Karpas-422 (cell line): ENCODE measurements around the gene BTBD7. TPM values are rescaled to one million over a fixed set of nuclear protein-coding genes. Genes with fewer than 3 reads are reported as not detected.
A peak's percentile ranks its signal among the peaks of the same experiment; 100 is the strongest.

Experiments
- DNase-seq: peaks from one replicate; pipeline ENCODE4 v3.0.0-alpha.2; 2015
- H2AFZ ChIP-seq: fragments of 200-600 bp; sonication (generic); 2 replicates; pipeline ENCODE4 v1.6.1; 2014; ENCODE audit warnings: antibody characterized with exemption, low read length, mixed read lengths
- H3K27ac ChIP-seq: fragments of 200-600 bp; sonication (generic); 2 replicates; pipeline ENCODE4 v1.5.1; 2014; ENCODE audit warnings: mild to moderate bottlenecking, low read length, moderate library complexity
- H3K27me3 ChIP-seq: fragments of 200-600 bp; sonication (generic); 2 replicates; pipeline ENCODE4 v1.6.1; 2014; ENCODE audit warnings: low read length, mixed read lengths
- H3K36me3 ChIP-seq: fragments of 200-600 bp; sonication (generic); 2 replicates; pipeline ENCODE4 v1.6.1; 2014; ENCODE audit warnings: low read length, mixed read lengths; ENCODE audit not compliant: insufficient read depth
- H3K4me1 ChIP-seq: fragments of 200-600 bp; sonication (generic); 2 replicates; pipeline ENCODE4 v1.6.1; 2014; ENCODE audit warnings: mild to moderate bottlenecking, low read length, mixed read lengths
- H3K4me2 ChIP-seq: fragments of 200-600 bp; sonication (generic); 2 replicates; pipeline ENCODE4 v1.6.1; 2014; ENCODE audit warnings: low read length, low read depth, mild to moderate bottlenecking; ENCODE audit not compliant: poor library complexity, severe bottlenecking
- H3K4me3 ChIP-seq: fragments of 200-600 bp; sonication (generic); 2 replicates; pipeline ENCODE4 v1.5.1; 2014; ENCODE audit warnings: mild to moderate bottlenecking, antibody characterized with exemption, low read length, mixed read lengths
- H3K79me2 ChIP-seq: fragments of 200-600 bp; sonication (generic); 2 replicates; pipeline ENCODE4 v1.6.1; 2014; ENCODE audit warnings: mild to moderate bottlenecking, low read length, mixed read lengths
- H3K9ac ChIP-seq: fragments of 200-600 bp; sonication (generic); 2 replicates; pipeline ENCODE4 v1.6.0; 2014; ENCODE audit warnings: low read length
- H3K9me2 ChIP-seq: fragments of 200-600 bp; sonication (generic), shearing (Covaris generic); replicated peaks from 2 replicates; pipeline ENCODE4 v1.6.0; 2014; ENCODE audit warnings: mild to moderate bottlenecking, low read length, moderate library complexity; ENCODE audit not compliant: insufficient read depth
- H3K9me3 ChIP-seq: fragments of 300-700, 200-600 bp; sonication (generic); 2 replicates; pipeline ENCODE4 v1.6.1; 2014; ENCODE audit warnings: low read length, mixed read lengths
- H4K20me1 ChIP-seq: fragments of 200-600 bp; sonication (generic); 2 replicates; pipeline ENCODE4 v1.6.1; 2014; ENCODE audit warnings: mild to moderate bottlenecking, antibody characterized with exemption, low read length, low read depth; ENCODE audit not compliant: insufficient read depth
- total RNA-seq: library from RNA; depleted of rRNA; stranded (reverse); fragments of >200 nt; shearing (Covaris generic); gene quantifications from 2 replicates; pipeline ENCODE4 v1.2.3, GENCODE V29; 2014; ENCODE audit warnings: low replicate concordance

Gene BTBD7
- total RNA-seq, 1 experiment from 2014 or later: 27.4 TPM

GRCh38 chr14:93347850-93348249 is 15.0 kb upstream of the BTBD7 start:
- Histone ChIP-seq H3K27me3 (no peaks in the 10 kb centered on the region; the same call in 1 of the 2 replicates), H3K36me3 (no peaks in the 10 kb centered on the region), H3K4me2 (no peak overlapping the region), H3K4me1 (no peaks in the 10 kb centered on the region), H4K20me1 (no peaks in the 10 kb centered on the region), H3K9me2 (no peaks in the 10 kb centered on the region), H3K9ac (no peak overlapping the region), H3K79me2 (no peaks in the 10 kb centered on the region), H3K9me3 (no peaks in the 10 kb centered on the region), H3K27ac (no peak overlapping the region), H3K4me3 (no peak overlapping the region), H2AFZ (no peak overlapping the region)
- DNase-seq: no peak

DNA sequence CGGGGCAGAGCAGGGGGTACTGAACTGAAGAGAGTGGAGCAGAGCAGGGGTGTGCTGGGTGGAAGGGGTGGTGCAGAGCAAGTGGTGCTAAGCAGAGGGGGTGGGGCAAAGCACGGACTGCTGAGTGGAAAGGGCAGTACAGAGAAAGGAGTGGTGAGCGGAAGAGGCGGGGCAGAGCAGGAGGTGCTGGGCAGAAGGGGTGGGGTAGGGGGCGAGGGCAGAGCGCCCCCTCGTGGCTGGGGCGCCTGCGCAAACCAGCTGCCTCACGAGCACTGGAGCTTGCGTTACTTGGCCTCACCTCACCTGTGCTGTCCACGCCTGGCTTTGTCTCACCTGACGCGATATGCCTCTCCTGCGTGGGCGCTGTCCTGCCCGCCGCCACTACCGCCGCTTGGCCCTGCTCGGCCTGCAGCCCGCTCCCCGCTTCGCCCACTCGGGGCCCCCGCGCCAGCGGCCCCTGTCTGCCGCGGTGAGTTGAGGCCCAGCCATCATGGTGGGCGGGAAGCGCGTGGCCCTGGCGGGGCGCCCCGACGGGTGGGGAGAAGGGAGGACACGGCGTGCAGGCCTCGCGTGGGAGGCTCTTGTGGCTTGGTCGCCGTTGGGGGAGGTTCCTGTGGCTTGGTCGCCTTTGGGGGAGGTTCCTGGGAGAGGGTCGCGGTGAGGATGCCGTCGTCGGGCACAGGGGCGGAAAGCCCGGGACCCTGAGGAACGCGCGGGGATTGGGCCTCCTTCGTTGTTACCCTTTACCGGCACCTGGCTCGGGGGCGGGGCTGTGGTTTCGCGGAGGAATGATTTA is 14.3 kb upstream of the BTBD7 start, which contains the start of gene COX8C:
Gene COX8C, plus strand, starts transcription at position 257 of the 796 bp plus-strand sequence. Its CDS starts 87 bp downstream, at position 344.
- Histone ChIP-seq H3K9me3 (peaks cover 2% of the 10 kb centered on the region), H2AFZ (no peak within 1 kb of the TSS), H3K9ac (no peak within 1 kb of the TSS), H4K20me1 (no peaks in the 10 kb centered on the region), H3K27me3 (no peaks in the 10 kb centered on the region; the same call in 1 of the 2 replicates), H3K4me1 (no peaks in the 10 kb centered on the region), H3K4me2 (no peak within 1 kb of the TSS), H3K4me3 (no peak within 1 kb of the TSS), H3K27ac (no peak within 1 kb of the TSS), H3K9me2 (no peaks in the 10 kb centered on the region), H3K79me2 (no peaks in the 10 kb centered on the region), H3K36me3 (no peaks in the 10 kb centered on the region)
- DNase-seq: no peak

DNA sequence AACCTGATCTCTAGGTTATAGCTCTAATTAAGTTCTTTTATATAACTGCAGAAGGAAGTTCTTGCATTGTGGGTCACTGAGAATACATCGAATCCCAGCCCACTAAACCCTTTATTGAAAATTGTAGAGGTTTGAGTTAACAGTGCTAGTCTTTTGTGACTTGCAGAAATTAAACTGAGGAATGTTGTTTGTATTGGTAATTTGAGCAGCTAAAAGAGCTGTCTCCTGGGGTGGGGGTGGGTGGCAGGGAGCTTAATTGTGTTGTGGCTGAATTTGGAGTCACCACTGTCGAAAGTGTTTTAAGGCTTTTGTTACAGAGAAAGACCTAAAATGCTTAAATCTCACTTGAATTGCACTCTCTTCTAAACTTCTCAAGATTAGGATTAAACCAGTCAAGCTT is 11.0 kb upstream of the BTBD7 start:
- Histone ChIP-seq H3K27me3 (no peaks in the 10 kb centered on the region), H3K79me2 (no peaks in the 10 kb centered on the region), H3K9me3 (peaks cover 8% of the 10 kb centered on the region), H3K27ac (no peak overlapping the region), H4K20me1 (no peaks in the 10 kb centered on the region), H3K9ac (no peak overlapping the region), H2AFZ (no peak overlapping the region), H3K36me3 (no peaks in the 10 kb centered on the region), H3K4me3 (no peak overlapping the region), H3K4me2 (no peak overlapping the region), H3K9me2 (no peaks in the 10 kb centered on the region), H3K4me1 (no peaks in the 10 kb centered on the region)
- DNase-seq: no peak

DNA sequence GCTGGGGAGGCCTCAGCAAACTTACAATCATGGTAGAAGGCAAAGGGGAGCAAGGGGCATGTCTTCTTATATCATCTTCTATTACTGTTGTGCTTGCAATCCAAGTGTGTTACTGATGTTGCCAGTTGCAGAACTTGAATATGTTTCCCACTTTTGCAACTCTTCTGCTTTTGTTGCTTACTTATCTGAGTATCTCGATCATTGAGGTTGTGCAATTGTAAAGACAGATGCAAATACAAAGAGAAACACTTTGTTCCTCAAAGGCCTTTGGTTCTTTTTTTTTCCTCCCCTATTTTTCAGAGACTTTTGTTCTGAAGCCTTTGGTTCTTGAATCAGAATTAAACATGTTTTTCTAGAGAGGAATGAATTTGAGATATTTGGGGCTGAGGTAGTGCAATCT is 10.4 kb upstream of the BTBD7 start:
- H2AFZ ChIP-seq: no peak overlapping the region
- no peaks in the 10 kb centered on the region for H3K4me1 ChIP-seq
- no peak overlapping the region for H3K4me2 ChIP-seq
- no peak overlapping the region for H3K4me3 ChIP-seq
- no peaks in the 10 kb centered on the region for H3K36me3 ChIP-seq
- H3K9me3 ChIP-seq: peaks cover 8% of the 10 kb centered on the region
- H3K27ac ChIP-seq: no peak overlapping the region
- H3K9me2 ChIP-seq: no peaks in the 10 kb centered on the region
- H3K27me3 ChIP-seq: no peaks in the 10 kb centered on the region
- no peaks in the 10 kb centered on the region for H3K79me2 ChIP-seq
- no peak overlapping the region for H3K9ac ChIP-seq
- no peaks in the 10 kb centered on the region for H4K20me1 ChIP-seq
- no peak for DNase-seq

DNA sequence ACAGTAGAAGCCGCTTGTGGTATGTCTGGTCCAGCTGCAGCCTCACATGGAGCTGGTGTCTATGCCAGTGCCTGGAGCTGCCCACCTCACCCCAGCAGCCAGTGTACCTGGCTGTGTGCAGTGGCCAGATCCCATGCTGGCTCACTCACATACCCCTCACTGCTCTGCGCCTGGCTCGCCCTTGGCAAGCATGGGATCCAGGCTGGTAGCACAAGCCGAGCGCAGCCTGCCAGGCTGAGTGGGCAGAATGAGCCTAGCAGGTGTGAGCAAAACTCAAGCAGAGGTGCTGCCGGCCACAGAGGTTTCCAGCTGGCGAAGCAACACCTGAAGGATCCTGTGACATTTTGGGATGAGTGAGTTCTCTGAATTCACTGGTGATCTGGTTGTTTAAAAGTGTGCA is 5.0 kb upstream of the BTBD7 start:
- Histone ChIP-seq H4K20me1 (no peaks in the 10 kb centered on the region), H3K36me3 (no peaks in the 10 kb centered on the region), H3K4me1 (peaks cover 12% of the 10 kb centered on the region), H3K27ac (no peak overlapping the region), H3K79me2 (peaks cover 6% of the 10 kb centered on the region; the same call in 1 of the 2 replicates), H3K9ac (no peak overlapping the region), H2AFZ (no peak overlapping the region), H3K4me2 (no peak overlapping the region), H3K9me3 (peaks cover 12% of the 10 kb centered on the region), H3K9me2 (no peaks in the 10 kb centered on the region), H3K4me3 (no peak overlapping the region), H3K27me3 (no peaks in the 10 kb centered on the region)
- DNase-seq: no peak

DNA sequence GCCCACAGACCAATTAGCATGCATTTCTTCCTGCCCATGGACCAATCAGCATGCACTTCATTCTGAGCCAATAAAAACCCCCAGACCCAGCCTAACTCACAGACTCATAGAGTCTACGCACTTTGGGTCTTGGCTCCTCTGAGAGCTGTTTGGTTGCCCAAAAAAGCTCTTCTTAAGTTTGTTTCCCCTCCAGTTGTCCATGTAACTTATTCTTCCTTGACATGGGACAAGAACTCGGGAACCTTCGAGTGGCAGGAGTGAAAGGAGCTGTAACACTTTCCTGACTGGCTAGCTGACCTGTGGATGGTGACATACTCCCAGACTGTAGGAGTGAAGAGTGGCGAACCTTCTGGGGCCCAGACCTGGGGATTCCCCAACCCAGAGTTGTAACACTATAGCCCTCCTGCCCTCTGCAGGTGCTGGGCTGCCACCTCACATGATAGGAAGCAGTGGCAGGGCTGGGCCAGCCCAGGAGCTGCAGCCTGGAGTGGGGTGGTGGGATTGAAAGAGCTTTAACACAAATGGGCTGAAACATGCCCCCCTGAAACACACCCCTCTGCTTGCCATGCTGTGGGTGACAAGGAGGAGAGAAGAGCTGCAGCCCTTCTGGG is 4.4 kb upstream of the BTBD7 start:
- no peaks in the 10 kb centered on the region for H3K27me3 ChIP-seq
- no peak for DNase-seq
- peaks cover 12% of the 10 kb centered on the region for H3K4me1 ChIP-seq
- no peak overlapping the region for H2AFZ ChIP-seq
- peaks cover 11% of the 10 kb centered on the region for H3K79me2 ChIP-seq
- H3K9ac ChIP-seq: no peak overlapping the region
- no peak overlapping the region for H3K4me3 ChIP-seq
- no peak overlapping the region for H3K4me2 ChIP-seq
- H3K36me3 ChIP-seq: no peaks in the 10 kb centered on the region
- peaks cover 11% of the 10 kb centered on the region for H3K9me3 ChIP-seq
- no peak overlapping the region for H3K27ac ChIP-seq
- no peaks in the 10 kb centered on the region for H3K9me2 ChIP-seq
- peaks cover under 1% of the 10 kb centered on the region; the same call in 1 of the 2 replicates for H4K20me1 ChIP-seq

GRCh38 chr14:93333631-93334103 is 831 bp upstream of the BTBD7 start:
- Histone ChIP-seq H3K4me2 (peak overlapping the region; percentile 94), H3K4me1 (peaks cover 34% of the 10 kb centered on the region), H3K79me2 (peaks cover 47% of the 10 kb centered on the region), H3K9me3 (0 out of 2 replicates have a peak, but pooled peaks cover 4% of the 10 kb centered on the region), H3K27ac (no peak overlapping the region; the same call in 1 of the 2 replicates), H3K4me3 (peak overlapping the region; percentile 90), H3K9me2 (no peaks in the 10 kb centered on the region), H2AFZ (peak overlapping the region; percentile 96), H4K20me1 (peaks cover 16% of the 10 kb centered on the region), H3K9ac (peak overlapping the region; percentile 93), H3K36me3 (no peaks in the 10 kb centered on the region), H3K27me3 (no peaks in the 10 kb centered on the region)
- DNase-seq: peak; percentile 55

GRCh38 chr14:93332397-93332852 is 411 bp downstream of the BTBD7 start:
- Histone ChIP-seq H3K27ac (peak overlapping the region; percentile 57), H3K4me1 (peaks cover 34% of the 10 kb centered on the region)
- DNase-seq: peak; percentile 83

More at GRCh38 chr14:93332397-93332852, 411 bp downstream of the BTBD7 start:
- no peaks in the 10 kb centered on the region for H3K36me3 ChIP-seq
- peak overlapping the region; percentile 90 for H3K4me3 ChIP-seq
- no peaks in the 10 kb centered on the region for H3K9me2 ChIP-seq
- H4K20me1 ChIP-seq: peaks cover 16% of the 10 kb centered on the region
- peak overlapping the region; percentile 93 for H3K9ac ChIP-seq
- peak overlapping the region; percentile 94 for H3K4me2 ChIP-seq
- H3K27me3 ChIP-seq: no peaks in the 10 kb centered on the region
- H2AFZ ChIP-seq: peak overlapping the region; percentile 62; the same call in 1 of the 2 replicates
- H3K9me3 ChIP-seq: 0 out of 2 replicates have a peak, but pooled peaks cover 4% of the 10 kb centered on the region
- H3K79me2 ChIP-seq: peaks cover 59% of the 10 kb centered on the region
